Mucosa of stomach (tissue), 1 donor: ENCODE results near the gene ATP11A.

ENCODE experiments used
- H3K27me3 ChIP-seq: one replicate; pipeline ENCODE4 v1.7.0; 2013; ENCODE audit warnings: mild to moderate bottlenecking, low read length; ENCODE audit not compliant: control insufficient read depth, insufficient read depth
- H3K36me3 ChIP-seq: one replicate; pipeline ENCODE4 v1.7.0; 2013; ENCODE audit warnings: low read length; ENCODE audit not compliant: control insufficient read depth, insufficient read depth
- H3K4me1 ChIP-seq: one replicate; pipeline ENCODE4 v1.7.0; 2013; ENCODE audit warnings: mild to moderate bottlenecking, low read length; ENCODE audit not compliant: control insufficient read depth, insufficient read depth
- H3K4me3 ChIP-seq: one replicate; pipeline ENCODE4 v1.7.0; 2013; ENCODE audit warnings: low read length
- H3K9ac ChIP-seq: one replicate; pipeline ENCODE4 v1.7.0; 2013; ENCODE audit warnings: mild to moderate bottlenecking, low read length, moderate library complexity
- H3K9me3 ChIP-seq: one replicate; pipeline ENCODE4 v1.7.0; 2013; ENCODE audit warnings: mild to moderate bottlenecking, low read length, moderate library complexity; ENCODE audit not compliant: control insufficient read depth
- donor health status: Pancreatic carcinoma.

Gene ATP11A

DNA sequence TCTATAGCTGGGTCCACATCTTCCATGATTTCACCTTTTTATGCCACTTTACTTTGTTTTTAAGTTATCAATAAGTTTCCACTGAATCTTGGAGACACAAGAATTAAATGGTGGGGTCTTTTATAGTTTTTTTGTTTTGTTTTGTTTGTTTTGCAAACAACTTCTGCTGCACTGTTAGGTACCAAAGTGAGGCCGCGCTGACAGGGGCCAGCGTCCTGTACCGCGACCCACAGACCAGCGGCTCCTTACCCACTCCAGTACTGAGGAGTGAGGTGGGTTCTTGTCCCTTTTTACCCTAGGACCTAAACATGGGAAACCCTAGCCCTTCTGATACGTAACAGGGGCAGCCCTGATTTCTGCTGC is 203.3 kb downstream of the ATP11A start:
- no peaks in the 10 kb centered on the region for H3K9me3 ChIP-seq
- peak overlapping the region; percentile 28 for H3K9ac ChIP-seq
- peaks cover 23% of the 10 kb centered on the region for H3K4me1 ChIP-seq
- H3K36me3 ChIP-seq: no peaks in the 10 kb centered on the region
- H3K4me3 ChIP-seq: no peak overlapping the region
- H3K27me3 ChIP-seq: peaks cover 50% of the 10 kb centered on the region

DNA sequence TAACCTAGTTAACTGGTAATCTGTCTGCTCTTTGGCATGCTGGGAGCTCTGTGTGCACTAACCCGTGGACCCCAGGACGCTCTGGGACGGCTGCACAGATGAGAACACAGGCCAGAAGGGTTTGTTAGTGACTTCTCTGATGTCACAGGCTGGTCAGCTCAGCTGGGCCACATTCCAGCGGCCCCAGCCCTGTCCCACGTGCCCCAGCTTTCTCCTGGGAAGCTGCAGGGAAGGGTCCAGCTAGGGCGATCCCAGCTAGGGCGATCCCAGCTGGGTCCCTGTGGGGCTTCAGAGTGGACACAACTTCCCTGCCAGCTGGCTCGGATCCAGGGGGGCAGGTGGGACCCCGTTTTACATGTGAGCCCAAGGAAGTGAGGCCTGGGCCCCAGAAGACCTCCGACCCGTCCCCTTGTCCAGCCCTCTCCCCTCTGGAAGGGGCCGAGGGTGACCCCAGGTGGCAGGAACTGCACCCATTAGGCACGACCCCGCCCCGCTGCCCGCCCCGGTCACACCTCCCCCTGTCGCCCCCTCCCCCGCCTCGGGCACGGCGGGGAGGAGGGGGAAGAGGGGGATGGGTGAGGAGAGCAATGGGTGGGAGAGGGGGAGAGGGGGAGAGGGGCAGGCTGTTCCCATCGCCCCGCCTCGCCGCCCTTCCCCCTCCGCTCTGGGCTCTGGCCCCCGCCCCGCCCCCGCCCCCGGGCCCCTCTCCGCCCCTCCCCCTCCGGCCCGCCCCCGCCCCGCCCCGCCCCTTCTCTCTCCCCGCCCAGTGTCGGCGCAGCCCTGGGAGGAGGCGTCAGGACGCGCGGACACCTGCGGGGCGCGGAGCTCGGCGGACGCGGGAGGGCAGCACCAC is 204.0 kb downstream of the ATP11A start:
- H3K9ac ChIP-seq: peak overlapping the region; percentile 28
- H3K4me3 ChIP-seq: no peak overlapping the region
- H3K36me3 ChIP-seq: no peaks in the 10 kb centered on the region
- H3K4me1 ChIP-seq: peaks cover 23% of the 10 kb centered on the region
- peaks cover 47% of the 10 kb centered on the region for H3K27me3 ChIP-seq
- H3K9me3 ChIP-seq: no peaks in the 10 kb centered on the region

DNA sequence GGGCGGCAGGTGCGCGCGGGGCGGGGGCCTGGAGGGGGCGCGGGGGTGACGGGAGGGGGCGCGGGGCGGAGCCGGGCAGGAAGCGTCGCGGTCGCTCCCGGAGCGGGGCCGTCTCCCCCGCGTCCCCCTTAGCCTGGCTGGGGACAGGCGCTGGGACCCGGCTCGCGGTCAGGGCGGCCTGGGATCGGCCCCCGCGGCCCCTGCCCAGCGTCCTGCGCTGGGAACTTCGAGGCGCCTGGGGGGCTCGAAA is 204.5 kb downstream of the ATP11A start:
- peaks cover 23% of the 10 kb centered on the region for H3K4me1 ChIP-seq
- H3K27me3 ChIP-seq: peaks cover 45% of the 10 kb centered on the region
- no peaks in the 10 kb centered on the region for H3K36me3 ChIP-seq
- H3K9me3 ChIP-seq: no peaks in the 10 kb centered on the region
- peak overlapping the region; percentile 34 for H3K9ac ChIP-seq
- peak overlapping the region; percentile 19 for H3K4me3 ChIP-seq

GRCh38 chr13:112894673-112895481 is 205.0 kb downstream of the ATP11A start:
- peak overlapping the region; percentile 19 for H3K4me3 ChIP-seq
- H3K9me3 ChIP-seq: no peaks in the 10 kb centered on the region
- peaks cover 45% of the 10 kb centered on the region for H3K27me3 ChIP-seq
- H3K36me3 ChIP-seq: no peaks in the 10 kb centered on the region
- H3K9ac ChIP-seq: peak overlapping the region; percentile 34
- peaks cover 23% of the 10 kb centered on the region for H3K4me1 ChIP-seq

DNA sequence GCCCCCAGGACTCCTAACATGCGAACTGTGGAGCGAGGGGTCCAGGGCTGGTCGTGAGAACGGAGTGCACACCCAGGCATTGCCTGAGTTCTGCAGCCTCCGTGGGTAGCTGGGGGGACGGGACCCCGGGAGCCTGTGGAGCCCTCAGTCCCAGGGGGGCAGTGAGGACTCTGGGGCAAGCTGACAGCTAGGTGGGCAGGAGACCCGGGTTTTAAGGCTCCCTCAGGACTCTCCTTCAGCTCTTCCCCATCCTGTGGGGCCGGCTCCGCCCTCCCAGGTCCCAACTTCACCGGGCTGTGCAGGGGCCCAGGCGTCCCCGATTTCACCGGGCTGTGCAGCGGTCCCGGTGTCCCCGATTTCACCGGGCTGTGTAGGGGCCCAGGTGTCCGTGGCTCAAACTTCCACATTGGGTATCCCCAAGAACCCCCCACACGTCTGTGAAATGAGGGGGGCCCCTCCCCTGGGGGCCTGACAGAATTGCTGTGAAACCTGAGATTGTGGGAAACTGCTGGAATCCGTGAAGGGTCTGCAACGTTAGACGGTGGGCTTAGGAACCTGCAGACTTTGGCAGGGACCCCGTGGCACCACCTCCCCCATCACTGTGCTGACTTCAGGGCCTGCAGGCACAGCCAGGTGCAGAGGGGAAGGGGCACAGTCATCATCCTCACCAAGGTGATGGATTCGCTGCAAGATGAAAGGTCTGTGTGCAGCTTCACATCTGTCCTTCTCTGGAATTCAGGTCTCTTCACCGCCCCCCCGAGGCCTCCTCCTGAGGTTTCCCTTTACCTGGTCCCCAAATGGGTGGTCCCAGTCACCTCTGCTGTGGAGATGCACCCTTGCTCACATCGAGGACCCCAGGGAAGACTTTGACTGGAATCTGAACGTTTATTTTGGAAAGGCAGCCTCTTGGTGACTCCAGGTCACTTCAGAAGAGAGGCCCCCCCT is 206.0 kb downstream of the ATP11A start:
- Histone ChIP-seq H3K9ac (no peak overlapping the region), H3K27me3 (peaks cover 45% of the 10 kb centered on the region), H3K36me3 (no peaks in the 10 kb centered on the region), H3K9me3 (no peaks in the 10 kb centered on the region), H3K4me1 (peaks cover 23% of the 10 kb centered on the region), H3K4me3 (no peak overlapping the region)

DNA sequence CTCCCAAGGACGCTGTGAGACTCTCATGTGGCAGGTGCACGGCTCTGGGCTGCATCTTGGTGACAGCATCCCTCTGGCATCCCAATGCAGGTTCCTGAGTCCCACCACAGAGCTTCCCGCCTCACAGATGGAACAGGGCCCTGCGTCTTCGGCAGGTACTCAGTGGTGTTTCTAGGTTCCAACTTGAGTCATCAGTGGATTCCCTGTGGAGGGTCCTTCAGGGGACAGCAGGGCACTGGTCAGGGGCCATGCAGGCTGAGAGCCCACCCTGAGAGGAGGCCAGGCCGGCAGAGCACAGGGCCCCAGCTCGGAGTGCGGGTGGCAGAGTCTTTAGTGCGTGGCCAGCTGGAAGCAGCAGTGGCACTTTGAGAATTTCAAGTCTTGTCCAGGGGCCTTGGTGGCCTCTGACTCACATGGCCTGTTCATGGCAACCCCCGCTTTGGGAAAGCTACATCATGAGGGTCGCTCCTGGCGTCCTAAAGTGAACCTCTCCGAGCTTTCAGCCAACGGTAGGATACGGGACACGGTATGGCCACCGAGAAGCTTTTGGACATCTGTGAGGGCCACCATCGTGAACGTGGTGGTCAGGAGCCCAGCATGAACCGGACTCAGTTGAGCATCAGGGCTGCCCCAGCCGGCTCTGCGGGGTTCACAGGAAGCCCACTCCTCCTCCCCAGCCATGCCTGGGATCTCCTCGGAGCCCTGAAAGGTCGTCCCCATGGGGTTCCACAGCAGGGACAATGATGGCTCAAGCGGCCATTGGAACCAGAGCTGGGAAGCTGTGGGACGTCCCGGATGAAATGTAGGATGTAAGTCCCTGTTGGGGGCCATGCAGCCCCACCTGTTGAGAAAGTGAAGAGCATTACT is 207.1 kb downstream of the ATP11A start:
- no peaks in the 10 kb centered on the region for H3K36me3 ChIP-seq
- H3K4me1 ChIP-seq: peaks cover 24% of the 10 kb centered on the region
- H3K4me3 ChIP-seq: no peak overlapping the region
- no peaks in the 10 kb centered on the region for H3K9me3 ChIP-seq
- no peak overlapping the region for H3K9ac ChIP-seq
- peaks cover 39% of the 10 kb centered on the region for H3K27me3 ChIP-seq

- no peaks in the 10 kb centered on the region for H3K36me3 ChIP-seq
- H3K4me1 ChIP-seq: peaks cover 27% of the 10 kb centered on the region
- H3K9me3 ChIP-seq: no peaks in the 10 kb centered on the region
- no peak overlapping the region for H3K9ac ChIP-seq
- H3K27me3 ChIP-seq: peaks cover 33% of the 10 kb centered on the region
- H3K4me3 ChIP-seq: no peak overlapping the region
These were observed 207.7 kb downstream of the ATP11A start for GRCh38 chr13:112897603-112897955.

DNA sequence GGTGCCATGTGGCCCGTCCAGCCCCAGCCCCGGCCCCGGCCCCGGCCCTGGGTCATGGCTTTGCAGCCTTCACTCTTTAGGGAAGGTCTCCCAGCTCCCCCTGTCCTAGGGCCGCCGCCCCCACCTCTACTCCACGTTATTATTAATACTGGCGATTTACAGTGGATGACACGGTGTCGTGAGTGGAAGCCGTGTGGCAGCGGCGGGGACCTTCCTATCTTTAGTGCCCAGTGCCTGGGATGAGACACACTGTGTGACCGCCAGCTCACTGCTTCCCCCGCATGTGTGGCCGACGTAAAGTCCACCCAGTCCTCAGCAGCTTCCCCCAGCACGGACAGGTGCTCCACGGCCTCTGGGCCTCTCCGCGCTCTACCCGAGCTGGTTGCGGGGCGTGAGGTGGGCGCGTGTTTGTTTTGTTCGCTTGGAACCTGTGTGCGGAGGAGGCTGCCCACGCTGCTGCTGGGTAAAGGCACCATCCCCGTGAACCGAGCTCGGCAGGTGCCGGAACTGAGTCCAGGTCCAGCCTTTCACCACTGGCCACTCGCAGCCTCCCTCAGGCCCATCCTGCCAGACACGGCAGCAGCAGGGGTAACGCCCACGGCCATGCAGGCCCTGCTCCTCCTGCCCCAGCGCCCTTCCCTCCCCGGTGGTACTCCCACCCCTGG is 208.2 kb downstream of the ATP11A start:
- Histone ChIP-seq H3K4me3 (no peak overlapping the region), H3K36me3 (no peaks in the 10 kb centered on the region), H3K9me3 (no peaks in the 10 kb centered on the region), H3K4me1 (peaks cover 24% of the 10 kb centered on the region), H3K27me3 (peaks cover 29% of the 10 kb centered on the region), H3K9ac (no peak overlapping the region)

DNA sequence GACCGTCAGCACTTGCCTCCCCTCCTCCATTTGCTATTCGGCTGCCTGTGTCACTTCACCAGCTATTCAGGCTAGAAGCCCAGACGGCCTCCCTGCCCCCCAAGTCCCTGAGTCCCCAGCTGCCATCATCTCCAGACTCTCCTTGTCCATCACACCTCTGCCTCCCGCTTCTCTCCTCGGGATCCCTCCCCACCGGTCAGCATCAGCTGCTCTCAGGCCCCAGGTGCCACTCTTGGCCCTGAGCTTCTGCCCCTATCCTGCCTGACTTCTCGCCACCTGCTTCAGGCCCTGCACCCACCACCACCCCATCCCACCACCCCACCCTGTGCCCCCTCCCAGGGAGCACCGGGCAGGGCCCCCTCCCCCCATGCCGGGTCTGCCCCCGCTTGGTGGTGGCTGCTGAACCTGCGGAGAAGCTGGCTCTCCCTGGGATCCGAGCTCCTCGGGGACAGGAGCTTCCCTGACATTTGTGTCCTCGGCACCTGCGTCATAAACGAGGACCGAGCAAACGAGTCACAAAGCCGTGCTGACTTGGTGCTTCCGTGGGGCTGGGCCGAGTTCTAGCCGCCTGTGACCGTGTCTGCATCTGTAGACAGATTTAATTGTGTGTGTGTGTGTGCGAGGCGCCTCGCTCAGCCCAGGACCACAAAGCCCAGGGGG is 208.9 kb downstream of the ATP11A start:
- no peaks in the 10 kb centered on the region for H3K36me3 ChIP-seq
- H3K9ac ChIP-seq: no peak overlapping the region
- H3K4me1 ChIP-seq: peaks cover 18% of the 10 kb centered on the region
- H3K9me3 ChIP-seq: no peaks in the 10 kb centered on the region
- H3K4me3 ChIP-seq: no peak overlapping the region
- peaks cover 23% of the 10 kb centered on the region for H3K27me3 ChIP-seq

- H3K4me3 ChIP-seq: no peak overlapping the region
- peaks cover 21% of the 10 kb centered on the region for H3K27me3 ChIP-seq
- no peaks in the 10 kb centered on the region for H3K36me3 ChIP-seq
- no peak overlapping the region for H3K9ac ChIP-seq
- no peaks in the 10 kb centered on the region for H3K9me3 ChIP-seq
- H3K4me1 ChIP-seq: peaks cover 15% of the 10 kb centered on the region
These were observed 209.7 kb downstream of the ATP11A start for GRCh38 chr13:112899281-112900225.
